22Rv1 (cell line): ENCODE data around the gene GMPPB.

Experiments
- CTCF ChIP-seq: fragments of 450-650 bp; IDR thresholded peaks from 2 replicates; pipeline ENCODE4 v1.5.1; 2017; ENCODE audit warnings: mild to moderate bottlenecking
- ZFX ChIP-seq: fragments of 450-650 bp; IDR thresholded peaks from 2 replicates; pipeline ENCODE4 v1.6.1; 2017; ENCODE audit warnings: antibody characterized with exemption, borderline replicate concordance

GRCh38 chr3:49771340-49771938 lies 47.7 kb upstream of the GMPPB start:
- TF ChIP-seq ZFX = no peak
- no peak for TF ChIP-seq CTCF
